Mammary epithelial cell (primary cell): ENCODE results near the gene NUP188.

ENCODE experiments used
- EZH2 ChIP-seq: IDR thresholded peaks from 2 replicates; pipeline ENCODE4 v1.6.1; 2012; ENCODE audit warnings: low read length, inconsistent platforms, borderline replicate concordance
- TF ChIP-seq, protein P1 (sequence below), 2 donors: IDR thresholded peaks in 1 of 2; conservative IDR thresholded peaks in 1 of 2; 2 replicates each; pipeline ENCODE4 v1.5.1; 2011 to 2012; ENCODE audit warnings: inconsistent platforms in 2 of 2, low read length in 2 of 2, mild to moderate bottlenecking in 2 of 2, control low read depth in 1 of 2, low read depth in 1 of 2; ENCODE audit not compliant: insufficient read depth in 1 of 2; ENCODE audit errors: extremely low read depth in 1 of 2

- TF ChIP-seq, protein P1, sequence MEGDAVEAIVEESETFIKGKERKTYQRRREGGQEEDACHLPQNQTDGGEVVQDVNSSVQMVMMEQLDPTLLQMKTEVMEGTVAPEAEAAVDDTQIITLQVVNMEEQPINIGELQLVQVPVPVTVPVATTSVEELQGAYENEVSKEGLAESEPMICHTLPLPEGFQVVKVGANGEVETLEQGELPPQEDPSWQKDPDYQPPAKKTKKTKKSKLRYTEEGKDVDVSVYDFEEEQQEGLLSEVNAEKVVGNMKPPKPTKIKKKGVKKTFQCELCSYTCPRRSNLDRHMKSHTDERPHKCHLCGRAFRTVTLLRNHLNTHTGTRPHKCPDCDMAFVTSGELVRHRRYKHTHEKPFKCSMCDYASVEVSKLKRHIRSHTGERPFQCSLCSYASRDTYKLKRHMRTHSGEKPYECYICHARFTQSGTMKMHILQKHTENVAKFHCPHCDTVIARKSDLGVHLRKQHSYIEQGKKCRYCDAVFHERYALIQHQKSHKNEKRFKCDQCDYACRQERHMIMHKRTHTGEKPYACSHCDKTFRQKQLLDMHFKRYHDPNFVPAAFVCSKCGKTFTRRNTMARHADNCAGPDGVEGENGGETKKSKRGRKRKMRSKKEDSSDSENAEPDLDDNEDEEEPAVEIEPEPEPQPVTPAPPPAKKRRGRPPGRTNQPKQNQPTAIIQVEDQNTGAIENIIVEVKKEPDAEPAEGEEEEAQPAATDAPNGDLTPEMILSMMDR (conservative IDR thresholded peaks at IDR 0.05 in 1 of 2, IDR thresholded peaks at IDR 0.05 in 1 of 2; ENCODE audit: extremely low read depth in 1 of 2, insufficient read depth in 1 of 2, low read depth in 1 of 2, low read length in 2 of 2), result no peak
- no peak for TF ChIP-seq EZH2
These were observed 59.7 kb downstream of the NUP188 start for GRCh38 chr9:129007035-129007765.
